Skeletal muscle cell (primary cell): ENCODE results near the gene PRICKLE2.
"Not testable (repeated sequence)": the region's sequence is repeated elsewhere in the genome, so short reads cannot be mapped to it uniquely, and the experiment has no call there.

Experiments used
- DNase-seq: peaks from one replicate; pipeline ENCODE4 v3.0.0-alpha.2; 2010; ENCODE audit warnings: low read depth
- H3K4me3 ChIP-seq: 2 replicates; pipeline ENCODE4 v1.5.1; 2011; ENCODE audit warnings: low read depth, mild to moderate bottlenecking, control low read depth, low read length, moderate library complexity

Gene PRICKLE2

GRCh38 chr3:64089386-64089785 lies 135.9 kb downstream of the PRICKLE2 start:
- not testable (repeated sequence) for DNase-seq, H3K4me3 ChIP-seq

GRCh38 chr3:64088408-64089205 lies 136.7 kb downstream of the PRICKLE2 start:
- no peak for DNase-seq
- H3K4me3 ChIP-seq: no peak overlapping the region

GRCh38 chr3:64086479-64087252 lies 138.6 kb downstream of the PRICKLE2 start:
- no peak for DNase-seq
- no peak overlapping the region for H3K4me3 ChIP-seq

GRCh38 chr3:64084640-64085039 lies 140.6 kb downstream of the PRICKLE2 start:
- H3K4me3 ChIP-seq: no peak overlapping the region
- DNase-seq: no peak

- no peak overlapping the region for H3K4me3 ChIP-seq
- DNase-seq: no peak
Measured at GRCh38 chr3:64083575-64083974, 141.7 kb downstream of the PRICKLE2 start.

GRCh38 chr3:64082961-64083541 lies 142.2 kb downstream of the PRICKLE2 start:
- no peak overlapping the region for H3K4me3 ChIP-seq
- no peak for DNase-seq

- DNase-seq: no peak
Measured at GRCh38 chr3:64082411-64082810, 142.9 kb downstream of the PRICKLE2 start.

GRCh38 chr3:64081235-64081630 lies 144.0 kb downstream of the PRICKLE2 start:
- no peak overlapping the region for H3K4me3 ChIP-seq
- no peak for DNase-seq

More at GRCh38 chr3:64082411-64082810, 142.9 kb downstream of the PRICKLE2 start:
- no peak overlapping the region for H3K4me3 ChIP-seq

GRCh38 chr3:64080616-64081234 lies 144.5 kb downstream of the PRICKLE2 start:
- DNase-seq: no peak
- H3K4me3 ChIP-seq: no peak overlapping the region

- no peak for DNase-seq
- H3K4me3 ChIP-seq: no peak overlapping the region
Measured at GRCh38 chr3:64079369-64080150, 145.7 kb downstream of the PRICKLE2 start.

- no peak overlapping the region for H3K4me3 ChIP-seq
- DNase-seq: no peak
Measured at GRCh38 chr3:64078966-64079365, 146.3 kb downstream of the PRICKLE2 start.

GRCh38 chr3:64074895-64075679 lies 150.2 kb downstream of the PRICKLE2 start:
- H3K4me3 ChIP-seq: no peak overlapping the region
- DNase-seq: no peak

- DNase-seq: no peak
- no peak overlapping the region for H3K4me3 ChIP-seq
Measured at GRCh38 chr3:64074060-64074459, 151.2 kb downstream of the PRICKLE2 start.

- DNase-seq: no peak
- no peak overlapping the region for H3K4me3 ChIP-seq
Measured at GRCh38 chr3:64073158-64073761, 152.0 kb downstream of the PRICKLE2 start.

GRCh38 chr3:64072126-64072525 lies 153.1 kb downstream of the PRICKLE2 start:
- DNase-seq: no peak

GRCh38 chr3:64070704-64071103 lies 154.6 kb downstream of the PRICKLE2 start:
- DNase-seq: no peak
- no peak overlapping the region for H3K4me3 ChIP-seq

More at GRCh38 chr3:64072126-64072525, 153.1 kb downstream of the PRICKLE2 start:
- H3K4me3 ChIP-seq: no peak overlapping the region

- DNase-seq: no peak
- no peak overlapping the region for H3K4me3 ChIP-seq
Measured at GRCh38 chr3:64067506-64068346, 157.5 kb downstream of the PRICKLE2 start.
